ENCODE measurements around the gene IL17RE.

- TF ChIP-seq POLR2AphosphoS5 (IDR thresholded peaks at IDR 0.05; ENCODE audit: low read depth, low read length) (no peak), TAF1 (IDR thresholded peaks at IDR 0.05; ENCODE audit: low read depth, low read length) (no peak)
Observed at GRCh38 chr3:9887480-9887879, 15.2 kb upstream of the IL17RE start.

All from GM12891 (cell line).